Mononuclear cell (primary cell): Measurements from ENCODE around the gene LRP2BP. TPM values are rescaled to one million over a fixed set of nuclear protein-coding genes. Genes with fewer than 3 reads are reported as not detected.
"Not testable (repeated sequence)": the region's sequence is repeated elsewhere in the genome, so short reads cannot be mapped to it uniquely, and the experiment has no call there.

Experiments used
- H3K27me3 ChIP-seq: 2 replicates; pipeline ENCODE4 v1.6.0; 2011; ENCODE audit warnings: low read length, control low read depth; ENCODE audit not compliant: insufficient read depth
- H3K4me1 ChIP-seq: 2 replicates; pipeline ENCODE4 v1.5.1; 2011; ENCODE audit warnings: mild to moderate bottlenecking, low read length, control low read depth; ENCODE audit not compliant: insufficient read depth
- H3K4me3 ChIP-seq: 2 replicates; pipeline ENCODE4 v1.5.1; 2011; ENCODE audit warnings: mild to moderate bottlenecking, low read length, moderate library complexity
- H3K9me3 ChIP-seq: 2 replicates; pipeline ENCODE4 v1.5.1; 2011; ENCODE audit warnings: low read depth, mild to moderate bottlenecking, control low read depth, low read length
- total RNA-seq: library from RNA; depleted of rRNA; stranded (reverse); fragments of >200 nt; gene quantifications from one replicate; pipeline ENCODE4 v1.2.3, GENCODE V29; 2012

The LRP2BP gene
- total RNA-seq, 1 donor = 4.5 TPM

GRCh38 chr4:185381288-185382196 is 14.2 kb downstream of the LRP2BP start:
- Histone ChIP-seq H3K9me3 (no peaks in the 10 kb centered on the region), H3K4me1 (peaks cover 4% of the 10 kb centered on the region), H3K27me3 (peaks cover 26% of the 10 kb centered on the region), H3K4me3 (no peak overlapping the region)

DNA sequence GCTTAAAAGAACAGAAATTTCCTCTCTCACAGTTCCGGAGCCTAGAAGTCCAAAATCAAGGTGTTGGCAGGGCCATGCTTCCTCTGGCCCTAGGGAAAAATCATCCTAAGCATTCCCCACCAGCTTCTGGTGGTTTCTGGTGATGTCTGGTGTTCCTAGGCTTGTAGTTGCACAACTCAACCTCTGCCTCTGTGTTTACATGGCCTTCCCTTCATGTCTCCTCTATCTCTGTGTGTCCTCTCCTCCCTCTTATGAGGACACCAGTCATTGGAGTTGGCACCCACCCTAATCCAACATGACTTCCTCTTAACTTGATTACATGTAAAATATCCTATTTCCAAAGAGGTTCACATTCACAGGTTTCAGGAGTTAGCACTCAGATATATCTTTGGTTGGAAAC is 15.4 kb downstream of the LRP2BP start:
- Histone ChIP-seq H3K9me3 (no peaks in the 10 kb centered on the region), H3K4me1 (peaks cover 4% of the 10 kb centered on the region), H3K4me3 (no peak overlapping the region), H3K27me3 (peaks cover 18% of the 10 kb centered on the region)

- Histone ChIP-seq H3K27me3 (peaks cover 14% of the 10 kb centered on the region), H3K4me1 (no peaks in the 10 kb centered on the region), H3K4me3 (no peak overlapping the region), H3K9me3 (no peaks in the 10 kb centered on the region)
These were observed 16.1 kb downstream of the LRP2BP start for GRCh38 chr4:185379326-185380295.

DNA sequence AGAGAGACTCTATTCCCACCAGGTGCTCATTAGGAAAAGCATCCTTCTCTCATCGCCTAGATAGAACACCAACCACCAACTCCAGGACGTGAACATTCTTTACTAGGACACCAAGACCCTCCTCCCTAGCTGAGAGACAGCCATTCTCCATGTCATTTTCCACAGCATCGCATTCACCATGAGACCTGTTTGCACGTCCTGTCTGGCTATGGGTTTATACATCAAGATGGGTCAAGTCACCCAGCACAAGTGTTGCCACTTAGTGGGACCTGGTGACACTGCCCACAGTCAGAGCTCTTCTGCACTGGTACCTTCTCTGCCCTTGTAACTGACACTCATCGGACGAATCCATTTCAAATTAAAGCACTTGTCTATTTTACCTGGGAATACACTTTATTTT is 17.5 kb downstream of the LRP2BP start:
- Histone ChIP-seq H3K4me1 (no peaks in the 10 kb centered on the region), H3K9me3 (no peaks in the 10 kb centered on the region), H3K4me3 (no peak overlapping the region), H3K27me3 (peaks cover under 1% of the 10 kb centered on the region)

DNA sequence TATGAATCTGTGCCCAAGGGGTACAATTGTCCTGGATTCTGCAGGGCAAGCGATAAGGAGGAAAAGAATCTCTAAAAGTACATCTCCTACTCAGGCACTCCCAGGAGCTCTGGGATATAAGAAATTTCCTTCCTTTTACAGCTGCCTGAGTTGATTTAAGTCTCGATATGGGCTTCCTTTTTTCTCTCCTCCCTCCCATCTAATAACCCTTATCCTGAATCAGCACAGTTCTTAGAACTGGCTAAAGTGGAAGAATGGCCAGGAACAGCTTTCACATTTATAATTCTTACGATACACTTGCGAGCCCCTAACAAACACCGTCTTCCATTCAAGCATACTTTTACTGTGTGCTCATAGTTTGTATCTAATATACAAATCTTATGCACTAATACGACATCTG is 21.2 kb downstream of the LRP2BP start:
- Histone ChIP-seq H3K9me3 (no peaks in the 10 kb centered on the region), H3K4me3 (no peak overlapping the region), H3K27me3 (no peaks in the 10 kb centered on the region), H3K4me1 (no peaks in the 10 kb centered on the region)

DNA sequence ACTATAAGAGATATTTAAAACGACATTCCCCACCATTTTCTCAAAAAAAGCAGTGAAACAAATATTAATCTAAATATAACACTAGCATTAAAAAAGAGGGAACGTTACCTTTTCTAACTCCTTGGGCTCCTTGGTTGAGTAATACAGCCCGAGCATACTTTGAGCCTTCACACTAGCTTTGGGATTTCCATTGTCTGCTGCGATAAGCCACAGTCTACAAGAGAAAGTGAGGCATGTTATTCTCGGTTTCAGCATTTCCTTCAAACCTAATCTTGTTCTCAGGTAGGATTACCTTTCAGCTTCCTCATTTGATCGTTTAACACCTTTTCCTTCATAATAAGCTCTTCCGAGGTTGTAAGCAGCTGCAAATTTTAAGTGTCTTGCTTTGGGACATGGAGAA is 21.7 kb downstream of the LRP2BP start:
- Histone ChIP-seq H3K27me3 (no peaks in the 10 kb centered on the region), H3K9me3 (no peaks in the 10 kb centered on the region), H3K4me1 (no peaks in the 10 kb centered on the region), H3K4me3 (no peak overlapping the region)

DNA sequence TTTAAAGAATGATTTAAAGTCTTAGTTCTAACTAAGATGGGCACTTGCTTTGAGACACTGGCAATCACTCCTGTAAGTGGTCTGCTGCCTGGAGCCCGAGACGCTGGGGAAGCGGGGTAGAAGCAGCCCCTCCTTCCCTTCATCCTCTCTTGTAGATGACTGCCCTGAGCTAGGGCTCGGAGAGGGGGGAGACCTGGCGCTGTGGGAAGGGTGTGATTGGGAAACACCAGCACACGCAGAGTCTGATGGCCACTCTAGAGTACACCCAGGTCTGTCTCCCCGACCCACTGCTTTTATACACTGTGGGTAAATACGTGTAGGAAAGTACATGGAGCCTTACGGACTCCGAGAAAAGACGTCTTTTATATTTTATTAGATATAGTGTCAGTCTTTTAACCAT is 24.0 kb downstream of the LRP2BP start:
- no peaks in the 10 kb centered on the region for H3K4me1 ChIP-seq
- H3K9me3 ChIP-seq = no peaks in the 10 kb centered on the region
- no peaks in the 10 kb centered on the region for H3K27me3 ChIP-seq
- no peak overlapping the region for H3K4me3 ChIP-seq

- no peaks in the 10 kb centered on the region for H3K27me3 ChIP-seq
- H3K4me3 ChIP-seq = no peak overlapping the region
These were observed 25.3 kb downstream of the LRP2BP start for GRCh38 chr4:185370268-185370949.

GRCh38 chr4:185369731-185370130 is 26.0 kb downstream of the LRP2BP start:
- no peaks in the 10 kb centered on the region for H3K27me3 ChIP-seq
- H3K9me3 ChIP-seq = no peaks in the 10 kb centered on the region
- H3K4me1 ChIP-seq = no peaks in the 10 kb centered on the region
- no peak overlapping the region for H3K4me3 ChIP-seq

More at GRCh38 chr4:185370268-185370949, 25.3 kb downstream of the LRP2BP start:
- H3K9me3 ChIP-seq = no peaks in the 10 kb centered on the region
- H3K4me1 ChIP-seq = no peaks in the 10 kb centered on the region

DNA sequence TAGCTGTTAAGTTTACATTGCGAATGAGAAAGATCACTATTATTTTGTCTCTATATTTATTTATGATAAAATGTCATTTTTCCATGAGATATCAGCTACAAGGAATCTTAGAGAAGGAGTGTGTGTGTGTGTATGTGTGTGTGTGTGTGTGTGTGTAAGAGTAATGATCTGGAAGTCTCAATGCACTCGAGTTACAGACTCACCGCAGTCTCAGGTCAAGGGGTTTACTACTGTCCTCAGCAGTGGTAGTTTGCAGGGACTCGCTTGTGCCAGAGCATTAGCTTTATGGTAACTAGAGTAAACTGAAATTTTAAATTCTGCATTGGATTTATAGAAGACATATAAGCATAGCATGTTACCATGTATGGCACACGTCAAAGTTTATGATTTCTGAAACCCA is 30.8 kb downstream of the LRP2BP start:
- H3K9me3 ChIP-seq = no peaks in the 10 kb centered on the region
- no peaks in the 10 kb centered on the region for H3K27me3 ChIP-seq
- H3K4me3 ChIP-seq = no peak overlapping the region
- H3K4me1 ChIP-seq = no peaks in the 10 kb centered on the region

DNA sequence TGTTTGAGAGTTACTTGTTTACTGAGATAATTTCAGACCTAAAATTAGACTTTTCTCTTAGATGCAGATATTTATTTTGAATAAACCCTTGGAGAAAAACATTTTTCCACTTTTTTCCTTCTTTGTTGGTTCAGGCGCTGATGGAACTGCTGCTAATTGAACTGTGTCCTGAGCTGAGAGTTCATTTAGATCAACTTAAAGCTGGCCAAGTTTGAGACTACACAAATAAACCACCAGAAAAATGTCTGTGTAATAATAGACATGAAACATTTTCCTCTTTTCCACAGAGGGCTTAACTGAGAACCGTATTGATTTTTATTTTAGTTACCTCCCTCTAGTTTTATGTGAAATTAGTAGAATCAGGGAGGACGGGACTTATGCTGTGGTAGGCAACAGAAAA is 32.5 kb downstream of the LRP2BP start:
- Histone ChIP-seq H3K27me3 (no peaks in the 10 kb centered on the region), H3K9me3 (no peaks in the 10 kb centered on the region), H3K4me1 (no peaks in the 10 kb centered on the region), H3K4me3 (no peak overlapping the region)

DNA sequence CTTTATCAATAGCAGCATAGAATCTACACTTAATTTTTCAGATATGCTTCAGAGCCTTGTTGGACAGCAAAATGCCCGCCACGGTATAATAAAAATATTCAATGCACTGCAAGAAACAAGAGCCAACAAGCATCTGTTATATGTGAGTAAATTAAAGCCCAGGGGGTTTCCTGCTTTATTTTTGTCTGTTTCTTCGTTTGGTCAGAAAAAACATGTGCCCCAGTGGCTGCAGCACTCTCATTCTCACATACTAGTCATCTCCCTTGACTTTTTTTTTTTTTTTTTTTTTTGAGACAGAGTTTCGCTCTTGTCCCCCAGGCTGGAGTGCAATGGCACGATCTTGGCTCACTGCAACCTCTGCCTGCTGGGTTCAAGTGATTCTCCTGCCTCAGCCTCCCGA is 33.2 kb downstream of the LRP2BP start:
- H3K27me3 ChIP-seq, H3K4me3 ChIP-seq, H3K4me1 ChIP-seq, H3K9me3 ChIP-seq: not testable (repeated sequence)

- Histone ChIP-seq H3K27me3 (no peaks in the 10 kb centered on the region), H3K4me3 (no peak overlapping the region), H3K9me3 (no peaks in the 10 kb centered on the region), H3K4me1 (no peaks in the 10 kb centered on the region)
These were observed 33.9 kb downstream of the LRP2BP start for GRCh38 chr4:185361872-185362271.

DNA sequence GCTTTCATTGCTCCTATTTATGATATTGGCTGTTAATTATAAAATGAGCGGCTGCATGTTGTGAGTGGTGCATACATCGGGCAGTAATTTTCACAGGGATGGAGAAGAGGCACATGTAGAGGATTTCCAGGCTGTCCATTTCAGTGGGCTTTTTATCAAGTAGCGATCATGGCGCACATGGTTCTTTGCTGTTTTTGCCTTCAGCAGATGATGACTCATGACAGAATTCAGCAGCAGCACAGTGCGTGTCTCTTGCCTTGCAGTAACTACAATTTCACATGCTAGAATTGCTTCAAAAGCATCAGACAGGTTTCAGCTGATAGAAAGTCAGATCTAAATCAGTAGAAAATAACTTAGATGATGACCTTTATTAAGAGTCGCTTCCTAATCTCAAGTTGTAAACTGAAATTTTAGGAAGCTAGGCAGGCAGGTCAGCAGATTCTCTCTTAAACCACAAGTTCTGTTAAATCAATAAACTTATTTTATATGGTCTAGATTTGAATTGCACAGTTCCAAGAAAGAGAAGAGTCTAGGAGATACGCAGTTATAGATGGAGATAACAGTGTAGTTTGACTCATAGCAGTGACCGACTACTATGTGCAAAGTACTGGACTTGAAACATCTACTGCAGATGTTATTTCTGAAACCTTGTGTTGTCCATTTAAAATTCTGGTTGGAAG is 35.8 kb downstream of the LRP2BP start:
- Histone ChIP-seq H3K4me1 (no peaks in the 10 kb centered on the region), H3K9me3 (no peaks in the 10 kb centered on the region), H3K27me3 (no peaks in the 10 kb centered on the region), H3K4me3 (no peak overlapping the region)
